Measurements from ENCODE around the gene HOMER2.
"Not testable (repeated sequence)": the region's sequence is repeated elsewhere in the genome, so short reads cannot be mapped to it uniquely, and the experiment has no call there.

Gene HOMER2

GRCh38 chr15:82909080-82909815 lies 43.3 kb downstream of the HOMER2 start:
- Histone ChIP-seq H3K4me3 (no peak overlapping the region), H3K27ac (no peak overlapping the region)

GRCh38 chr15:82907350-82907749 lies 45.2 kb downstream of the HOMER2 start:
- no peak overlapping the region for H3K27ac ChIP-seq
- H3K4me3 ChIP-seq = no peak overlapping the region

GRCh38 chr15:82904574-82904973 lies 47.9 kb downstream of the HOMER2 start:
- Histone ChIP-seq H3K4me3 (no peak overlapping the region), H3K27ac (no peak overlapping the region)

GRCh38 chr15:82903511-82903910 lies 49.0 kb downstream of the HOMER2 start:
- H3K4me3 ChIP-seq = no peak overlapping the region
- no peak overlapping the region for H3K27ac ChIP-seq

- Histone ChIP-seq H3K27ac (no peak overlapping the region), H3K4me3 (no peak overlapping the region)
These were observed 51.3 kb downstream of the HOMER2 start for GRCh38 chr15:82901114-82901805.

- no peak overlapping the region for H3K4me3 ChIP-seq
- no peak overlapping the region for H3K27ac ChIP-seq
These were observed 51.9 kb downstream of the HOMER2 start for GRCh38 chr15:82900511-82901060.

- no peak overlapping the region for H3K4me3 ChIP-seq
These were observed 53.6 kb downstream of the HOMER2 start for GRCh38 chr15:82898961-82899360.

GRCh38 chr15:82895983-82896382 lies 56.5 kb downstream of the HOMER2 start:
- Histone ChIP-seq H3K4me3 (no peak overlapping the region), H3K27ac (no peak overlapping the region)

More at GRCh38 chr15:82898961-82899360, 53.6 kb downstream of the HOMER2 start:
- H3K27ac ChIP-seq = no peak overlapping the region

GRCh38 chr15:82894971-82895520 lies 57.5 kb downstream of the HOMER2 start:
- no peak overlapping the region for H3K27ac ChIP-seq
- H3K4me3 ChIP-seq = no peak overlapping the region

GRCh38 chr15:82893473-82893872 lies 59.0 kb downstream of the HOMER2 start:
- H3K4me3 ChIP-seq, H3K27ac ChIP-seq: not testable (repeated sequence)

GRCh38 chr15:82892573-82892972 lies 59.9 kb downstream of the HOMER2 start:
- Histone ChIP-seq H3K27ac (no peak overlapping the region), H3K4me3 (no peak overlapping the region)

- no peak overlapping the region for H3K4me3 ChIP-seq
- H3K27ac ChIP-seq = no peak overlapping the region
These were observed 61.5 kb downstream of the HOMER2 start for GRCh38 chr15:82890995-82891390.

- Histone ChIP-seq H3K4me3 (no peak overlapping the region), H3K27ac (peak overlapping the region in 2 of 21 experiments; percentile 5 to 31)
These were observed 62.1 kb downstream of the HOMER2 start for GRCh38 chr15:82890338-82890994.

GRCh38 chr15:82882273-82882928 lies 70.1 kb downstream of the HOMER2 start:
- H3K27ac ChIP-seq = no peak overlapping the region

GRCh38 chr15:82881747-82882146 lies 70.8 kb downstream of the HOMER2 start:
- Histone ChIP-seq H3K27ac (no peak overlapping the region), H3K4me3 (no peak overlapping the region)

More at GRCh38 chr15:82882273-82882928, 70.1 kb downstream of the HOMER2 start:
- H3K4me3 ChIP-seq = no peak overlapping the region

GRCh38 chr15:82880704-82881103 lies 71.8 kb downstream of the HOMER2 start:
- Histone ChIP-seq H3K27ac (no peak overlapping the region), H3K4me3 (no peak overlapping the region)

- no peak overlapping the region for H3K4me3 ChIP-seq
- H3K27ac ChIP-seq = no peak overlapping the region
These were observed 74.2 kb downstream of the HOMER2 start for GRCh38 chr15:82878325-82878724.

GRCh38 chr15:82877825-82878224 lies 74.7 kb downstream of the HOMER2 start:
- Histone ChIP-seq H3K4me3 (no peak overlapping the region), H3K27ac (no peak overlapping the region)

- Histone ChIP-seq H3K27ac (no peak overlapping the region), H3K4me3 (no peak overlapping the region)
These were observed 77.0 kb downstream of the HOMER2 start for GRCh38 chr15:82875411-82876003.

Measured in skin epidermis (tissue), 12 donors.